ENCODE measurements around the gene RXYLT1. TPM values are rescaled to one million over a fixed set of nuclear protein-coding genes. Genes with fewer than 3 reads are reported as not detected.
A peak's percentile ranks its signal among the peaks of the same experiment; 100 is the strongest.
"Not testable (repeated sequence)": the region's sequence is repeated elsewhere in the genome, so short reads cannot be mapped to it uniquely, and the experiment has no call there.

The RXYLT1 gene
- total RNA-seq, 1 donor from 2014 or later: 8.9 TPM

GRCh38 chr12:63836936-63837335 is 57.2 kb downstream of the RXYLT1 start:
- H3K4me1 ChIP-seq (ENCODE audit: control insufficient read depth in 3 of 3, insufficient read depth in 3 of 3, low read length in 3 of 3): no peaks in the 10 kb centered on the region
- H3K4me3 ChIP-seq (ENCODE audit: low read length in 3 of 3): no peak overlapping the region
- H3K9ac ChIP-seq (ENCODE audit: low read depth in 1 of 3, low read length in 3 of 3): no peak overlapping the region
- no peaks in the 10 kb centered on the region for H3K27me3 ChIP-seq (ENCODE audit: control insufficient read depth in 3 of 3, insufficient read depth in 3 of 3, low read length in 3 of 3)
- no peaks in the 10 kb centered on the region for H3K9me3 ChIP-seq (ENCODE audit: control insufficient read depth in 3 of 3, low read length in 3 of 3)
- H3K27ac ChIP-seq (ENCODE audit: low read depth, low read length): no peak overlapping the region
- no peaks in the 10 kb centered on the region for H3K36me3 ChIP-seq (ENCODE audit: control insufficient read depth in 3 of 3, insufficient read depth in 3 of 3, low read length in 3 of 3)

DNA sequence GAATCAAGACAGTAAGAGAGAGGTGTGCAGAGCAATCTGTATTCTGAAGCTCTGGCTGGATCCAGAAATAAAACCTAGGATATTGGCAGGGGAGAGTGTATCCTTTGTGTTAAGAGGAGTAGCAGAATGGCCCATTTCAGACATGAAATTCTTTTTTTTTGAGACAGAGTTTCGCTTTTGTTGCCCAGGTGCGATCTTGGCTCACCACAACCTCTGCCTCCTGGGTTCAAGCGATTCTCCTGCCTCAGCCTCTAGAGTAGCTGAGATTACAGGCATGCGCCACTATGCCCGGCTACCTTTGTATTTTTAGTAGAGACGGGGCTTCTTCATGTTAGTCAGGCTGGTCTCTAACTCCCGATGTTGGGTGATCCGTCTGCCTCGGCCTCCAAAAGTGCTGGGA is 58.7 kb downstream of the RXYLT1 start:
- no peaks in the 10 kb centered on the region for H3K27me3 ChIP-seq (ENCODE audit: control insufficient read depth in 3 of 3, insufficient read depth in 3 of 3, low read length in 3 of 3)
- no peaks in the 10 kb centered on the region for H3K9me3 ChIP-seq (ENCODE audit: control insufficient read depth in 3 of 3, low read length in 3 of 3)

GRCh38 chr12:63841011-63841410 is 61.3 kb downstream of the RXYLT1 start:
- Histone ChIP-seq H3K27ac (ENCODE audit: low read depth, low read length) (no peak overlapping the region), H3K4me3 (ENCODE audit: low read length in 3 of 3) (no peak overlapping the region), H3K36me3 (ENCODE audit: control insufficient read depth in 3 of 3, insufficient read depth in 3 of 3, low read length in 3 of 3) (no peaks in the 10 kb centered on the region), H3K4me1 (ENCODE audit: control insufficient read depth in 3 of 3, insufficient read depth in 3 of 3, low read length in 3 of 3) (peaks cover 7 to 17% (median 13%) of the 10 kb centered on the region in 3 donors), H3K27me3 (ENCODE audit: control insufficient read depth in 3 of 3, insufficient read depth in 3 of 3, low read length in 3 of 3) (no peaks in the 10 kb centered on the region), H3K9ac (ENCODE audit: low read depth in 1 of 3, low read length in 3 of 3) (no peak overlapping the region), H3K9me3 (ENCODE audit: control insufficient read depth in 3 of 3, low read length in 3 of 3) (no peaks in the 10 kb centered on the region)

More for the DNA sequence above, 58.7 kb downstream of the RXYLT1 start:
- no peak overlapping the region for H3K4me3 ChIP-seq (ENCODE audit: low read length in 3 of 3)
- H3K36me3 ChIP-seq (ENCODE audit: control insufficient read depth in 3 of 3, insufficient read depth in 3 of 3, low read length in 3 of 3): no peaks in the 10 kb centered on the region
- H3K4me1 ChIP-seq (ENCODE audit: control insufficient read depth in 3 of 3, insufficient read depth in 3 of 3, low read length in 3 of 3): peaks cover 0 to 4% (median 0%) of the 10 kb centered on the region in 3 donors
- H3K9ac ChIP-seq (ENCODE audit: low read depth in 1 of 3, low read length in 3 of 3): no peak overlapping the region
- no peak overlapping the region for H3K27ac ChIP-seq (ENCODE audit: low read depth, low read length)

GRCh38 chr12:63841571-63841970 is 61.9 kb downstream of the RXYLT1 start:
- no peaks in the 10 kb centered on the region for H3K9me3 ChIP-seq (ENCODE audit: control insufficient read depth in 3 of 3, low read length in 3 of 3)
- no peaks in the 10 kb centered on the region for H3K27me3 ChIP-seq (ENCODE audit: control insufficient read depth in 3 of 3, insufficient read depth in 3 of 3, low read length in 3 of 3)
- H3K4me3 ChIP-seq (ENCODE audit: low read length in 3 of 3): no peak overlapping the region
- H3K9ac ChIP-seq (ENCODE audit: low read depth in 1 of 3, low read length in 3 of 3): no peak overlapping the region
- no peaks in the 10 kb centered on the region for H3K36me3 ChIP-seq (ENCODE audit: control insufficient read depth in 3 of 3, insufficient read depth in 3 of 3, low read length in 3 of 3)
- peaks cover 7 to 19% (median 13%) of the 10 kb centered on the region in 3 donors for H3K4me1 ChIP-seq (ENCODE audit: control insufficient read depth in 3 of 3, insufficient read depth in 3 of 3, low read length in 3 of 3)
- no peak overlapping the region for H3K27ac ChIP-seq (ENCODE audit: low read depth, low read length)

DNA sequence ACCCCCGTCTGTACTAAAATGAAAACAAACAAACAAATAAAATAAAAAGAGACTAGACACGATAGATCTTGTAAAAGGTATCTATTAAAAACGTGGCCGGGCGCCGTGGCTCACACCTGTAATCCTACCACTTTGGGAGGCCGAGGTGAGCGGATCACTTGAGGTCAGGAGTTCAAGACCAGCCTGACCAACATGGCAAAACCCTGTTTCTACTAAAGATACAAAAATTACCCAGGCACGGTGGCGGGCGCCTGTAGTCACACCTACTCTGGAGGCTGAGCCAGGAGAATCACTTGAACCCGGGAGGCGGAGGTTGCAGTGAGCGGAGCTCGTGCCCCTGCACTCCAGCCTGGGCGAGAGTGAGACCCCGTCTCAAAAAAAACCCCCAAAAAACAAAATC is 63.0 kb downstream of the RXYLT1 start:
- H3K4me1 ChIP-seq (ENCODE audit: control insufficient read depth in 3 of 3, insufficient read depth in 3 of 3, low read length in 3 of 3): peaks cover 7 to 23% (median 13%) of the 10 kb centered on the region in 3 donors
- H3K27me3 ChIP-seq (ENCODE audit: control insufficient read depth in 3 of 3, insufficient read depth in 3 of 3, low read length in 3 of 3); H3K9me3 ChIP-seq (ENCODE audit: control insufficient read depth in 3 of 3, low read length in 3 of 3); H3K36me3 ChIP-seq (ENCODE audit: control insufficient read depth in 3 of 3, insufficient read depth in 3 of 3, low read length in 3 of 3); H3K4me3 ChIP-seq (ENCODE audit: low read length in 3 of 3); H3K27ac ChIP-seq (ENCODE audit: low read depth, low read length); H3K9ac ChIP-seq (ENCODE audit: low read depth in 1 of 3, low read length in 3 of 3): not testable (repeated sequence)

- Histone ChIP-seq H3K4me1 (ENCODE audit: control insufficient read depth in 3 of 3, insufficient read depth in 3 of 3, low read length in 3 of 3) (peaks cover 7 to 23% (median 13%) of the 10 kb centered on the region in 3 donors), H3K27me3 (ENCODE audit: control insufficient read depth in 3 of 3, insufficient read depth in 3 of 3, low read length in 3 of 3) (no peaks in the 10 kb centered on the region), H3K4me3 (ENCODE audit: low read length in 3 of 3) (peak overlapping the region; percentile 76 to 88 (median 87)), H3K27ac (ENCODE audit: low read depth, low read length) (peak overlapping the region; percentile 68), H3K9ac (ENCODE audit: low read depth in 1 of 3, low read length in 3 of 3) (peak overlapping the region; percentile 13 to 86 (median 79)), H3K36me3 (ENCODE audit: control insufficient read depth in 3 of 3, insufficient read depth in 3 of 3, low read length in 3 of 3) (no peaks in the 10 kb centered on the region), H3K9me3 (ENCODE audit: control insufficient read depth in 3 of 3, low read length in 3 of 3) (no peaks in the 10 kb centered on the region)
These were observed 63.6 kb downstream of the RXYLT1 start for GRCh38 chr12:63843254-63843720.

GRCh38 chr12:63843721-63844390 is 64.1 kb downstream of the RXYLT1 start:
- peaks cover 7 to 23% (median 13%) of the 10 kb centered on the region in 3 donors for H3K4me1 ChIP-seq (ENCODE audit: control insufficient read depth in 3 of 3, insufficient read depth in 3 of 3, low read length in 3 of 3)
- H3K27ac ChIP-seq (ENCODE audit: low read depth, low read length): peak overlapping the region; percentile 68
- peak overlapping the region; percentile 79 to 86 (median 81) for H3K9ac ChIP-seq (ENCODE audit: low read depth in 1 of 3, low read length in 3 of 3)
- no peaks in the 10 kb centered on the region for H3K36me3 ChIP-seq (ENCODE audit: control insufficient read depth in 3 of 3, insufficient read depth in 3 of 3, low read length in 3 of 3)
- no peaks in the 10 kb centered on the region for H3K9me3 ChIP-seq (ENCODE audit: control insufficient read depth in 3 of 3, low read length in 3 of 3)
- H3K4me3 ChIP-seq (ENCODE audit: low read length in 3 of 3): peak overlapping the region; percentile 87 to 94 (median 88)
- no peaks in the 10 kb centered on the region for H3K27me3 ChIP-seq (ENCODE audit: control insufficient read depth in 3 of 3, insufficient read depth in 3 of 3, low read length in 3 of 3)

DNA sequence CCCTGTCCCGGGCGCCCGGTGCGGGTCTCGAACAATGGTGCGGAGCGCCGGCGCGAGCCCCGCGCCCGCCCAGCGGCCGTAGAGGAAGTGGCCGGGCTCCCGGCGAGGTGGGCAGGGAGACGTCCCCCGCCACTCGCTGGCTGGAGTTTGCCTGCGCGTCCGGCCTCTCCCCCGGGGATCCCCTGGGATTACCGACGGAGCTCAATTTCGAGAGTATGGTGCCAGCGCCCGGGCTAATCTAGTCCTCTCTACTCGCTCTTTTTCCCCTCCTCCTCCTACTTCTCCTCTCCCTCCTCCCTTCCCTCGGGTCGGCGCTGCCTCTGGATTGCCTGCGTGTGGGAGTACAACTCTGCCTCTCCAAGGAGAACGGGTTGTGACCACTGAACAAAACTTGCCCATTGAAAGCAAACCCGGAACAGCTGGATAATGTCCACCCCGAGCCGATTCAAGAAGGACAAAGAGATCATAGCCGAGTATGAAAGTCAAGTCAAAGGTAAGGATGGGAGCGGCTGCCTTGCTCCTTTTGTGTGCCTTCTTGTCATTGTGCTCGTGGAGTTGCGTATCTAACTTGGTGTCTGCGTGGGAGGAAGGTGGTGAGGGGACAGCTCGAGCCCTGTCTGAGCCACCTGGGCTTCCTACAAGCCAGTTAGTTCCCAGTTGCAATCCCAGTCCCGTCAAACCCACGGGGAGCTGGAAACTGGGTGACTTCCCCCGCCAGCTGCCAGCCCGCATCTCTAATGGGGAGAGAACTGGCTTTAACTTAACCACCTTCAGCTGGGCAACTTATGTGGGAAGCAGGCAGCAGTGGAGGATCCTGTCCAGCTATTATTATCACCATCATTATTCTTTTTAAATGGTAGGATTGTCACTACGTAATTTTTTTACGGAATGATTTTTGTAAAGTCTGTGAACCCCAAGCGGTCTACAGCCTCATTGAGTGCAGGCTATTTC is 65.0 kb downstream of the RXYLT1 start, which contains the start of gene SRGAP1:
TSS of gene SRGAP1 (plus strand) at position 310 of the 951 bp plus-strand sequence. CDS start at position 427, 117 bp downstream.
- Histone ChIP-seq H3K27ac (ENCODE audit: low read depth, low read length) (peak within 1 kb of the TSS; percentile 68), H3K4me1 (ENCODE audit: control insufficient read depth in 3 of 3, insufficient read depth in 3 of 3, low read length in 3 of 3) (peaks cover 7 to 23% (median 13%) of the 10 kb centered on the region in 3 donors), H3K9me3 (ENCODE audit: control insufficient read depth in 3 of 3, low read length in 3 of 3) (no peaks in the 10 kb centered on the region), H3K36me3 (ENCODE audit: control insufficient read depth in 3 of 3, insufficient read depth in 3 of 3, low read length in 3 of 3) (no peaks in the 10 kb centered on the region), H3K27me3 (ENCODE audit: control insufficient read depth in 3 of 3, insufficient read depth in 3 of 3, low read length in 3 of 3) (no peaks in the 10 kb centered on the region), H3K9ac (ENCODE audit: low read depth in 1 of 3, low read length in 3 of 3) (peak within 1 kb of the TSS; percentile 79 to 86 (median 81)), H3K4me3 (ENCODE audit: low read length in 3 of 3) (peak within 1 kb of the TSS; percentile 87 to 94 (median 88))

- H3K27me3 ChIP-seq (ENCODE audit: control insufficient read depth in 3 of 3, insufficient read depth in 3 of 3, low read length in 3 of 3): no peaks in the 10 kb centered on the region
- no peaks in the 10 kb centered on the region for H3K36me3 ChIP-seq (ENCODE audit: control insufficient read depth in 3 of 3, insufficient read depth in 3 of 3, low read length in 3 of 3)
- H3K4me3 ChIP-seq (ENCODE audit: low read length in 3 of 3): peak overlapping the region in 1 of 3 donors; percentile 94
- peaks cover 7 to 23% (median 13%) of the 10 kb centered on the region in 3 donors for H3K4me1 ChIP-seq (ENCODE audit: control insufficient read depth in 3 of 3, insufficient read depth in 3 of 3, low read length in 3 of 3)
- no peaks in the 10 kb centered on the region for H3K9me3 ChIP-seq (ENCODE audit: control insufficient read depth in 3 of 3, low read length in 3 of 3)
- no peak overlapping the region for H3K27ac ChIP-seq (ENCODE audit: low read depth, low read length)
- no peak overlapping the region for H3K9ac ChIP-seq (ENCODE audit: low read depth in 1 of 3, low read length in 3 of 3)
These were observed 66.0 kb downstream of the RXYLT1 start for GRCh38 chr12:63845726-63846125.

Measured in skeletal muscle tissue (tissue), 4 donors.